GM12801 (cell line): ENCODE data around the gene NMNAT3.

Experiments used
- CTCF ChIP-seq: IDR thresholded peaks from one replicate; pipeline ENCODE4 v1.5.1; 2011; ENCODE audit warnings: control low read depth; ENCODE audit not compliant: insufficient read length; ENCODE audit errors: extremely low read depth

NMNAT3 gene

GRCh38 chr3:139638518-139638917 lies 39.3 kb downstream of the NMNAT3 start:
- no peak for TF ChIP-seq CTCF

GRCh38 chr3:139636511-139636910 lies 41.3 kb downstream of the NMNAT3 start:
- TF ChIP-seq CTCF: no peak

- no peak for TF ChIP-seq CTCF
Measured at GRCh38 chr3:139634111-139634635, 43.6 kb downstream of the NMNAT3 start.

- no peak for TF ChIP-seq CTCF
Measured at GRCh38 chr3:139633511-139633910, 44.3 kb downstream of the NMNAT3 start.

- TF ChIP-seq CTCF: no peak
Measured at GRCh38 chr3:139630542-139630941, 47.2 kb downstream of the NMNAT3 start.

GRCh38 chr3:139629033-139629432 lies 48.7 kb downstream of the NMNAT3 start:
- TF ChIP-seq CTCF: no peak

GRCh38 chr3:139627759-139628158 lies 50.0 kb downstream of the NMNAT3 start:
- TF ChIP-seq CTCF: no peak

GRCh38 chr3:139620438-139620837 lies 57.3 kb downstream of the NMNAT3 start:
- no peak for TF ChIP-seq CTCF
